ENCODE data around the gene TERB1.

TERB1 gene

GRCh38 chr16:66735891-66736290, 65.5 kb downstream of the TERB1 start:
- Histone ChIP-seq H3K4me3 (ENCODE audit: low read length in 2 of 2) (no peak overlapping the region), H3K9ac (ENCODE audit: low read depth in 1 of 2, low read length in 2 of 2) (no peak overlapping the region), H3K4me1 (ENCODE audit: control insufficient read depth in 2 of 2, insufficient read depth in 2 of 2, low read length in 2 of 2) (peaks cover 15 to 16% of the 10 kb centered on the region in 2 donors), H3K27me3 (ENCODE audit: control insufficient read depth in 2 of 2, insufficient read depth in 2 of 2, low read length in 2 of 2) (no peaks in the 10 kb centered on the region), H3K27ac (ENCODE audit: low read depth in 2 of 2, low read length in 2 of 2) (no peak overlapping the region), H3K36me3 (ENCODE audit: control insufficient read depth in 2 of 2, insufficient read depth in 2 of 2, low read length in 2 of 2) (peaks cover 57 to 72% of the 10 kb centered on the region in 2 donors), H3K9me3 (ENCODE audit: control insufficient read depth in 2 of 2, low read length in 2 of 2) (no peaks in the 10 kb centered on the region)

- peaks cover 66 to 85% of the 10 kb centered on the region in 2 donors for H3K36me3 ChIP-seq (ENCODE audit: control insufficient read depth in 2 of 2, insufficient read depth in 2 of 2, low read length in 2 of 2)
Measured at GRCh38 chr16:66731101-66731500, 70.3 kb downstream of the TERB1 start.

GRCh38 chr16:66728804-66729203, 72.6 kb downstream of the TERB1 start:
- no peaks in the 10 kb centered on the region for H3K4me1 ChIP-seq (ENCODE audit: control insufficient read depth in 2 of 2, insufficient read depth in 2 of 2, low read length in 2 of 2)
- no peaks in the 10 kb centered on the region for H3K27me3 ChIP-seq (ENCODE audit: control insufficient read depth in 2 of 2, insufficient read depth in 2 of 2, low read length in 2 of 2)
- H3K9ac ChIP-seq (ENCODE audit: low read depth in 1 of 2, low read length in 2 of 2): no peak overlapping the region
- H3K36me3 ChIP-seq (ENCODE audit: control insufficient read depth in 2 of 2, insufficient read depth in 2 of 2, low read length in 2 of 2): peaks cover 71 to 89% of the 10 kb centered on the region in 2 donors
- H3K27ac ChIP-seq (ENCODE audit: low read depth in 2 of 2, low read length in 2 of 2): no peak overlapping the region
- H3K9me3 ChIP-seq (ENCODE audit: control insufficient read depth in 2 of 2, low read length in 2 of 2): no peaks in the 10 kb centered on the region
- H3K4me3 ChIP-seq (ENCODE audit: low read length in 2 of 2): no peak overlapping the region

More at GRCh38 chr16:66731101-66731500, 70.3 kb downstream of the TERB1 start:
- no peaks in the 10 kb centered on the region for H3K9me3 ChIP-seq (ENCODE audit: control insufficient read depth in 2 of 2, low read length in 2 of 2)
- no peaks in the 10 kb centered on the region for H3K27me3 ChIP-seq (ENCODE audit: control insufficient read depth in 2 of 2, insufficient read depth in 2 of 2, low read length in 2 of 2)
- H3K4me3 ChIP-seq (ENCODE audit: low read length in 2 of 2): no peak overlapping the region
- no peak overlapping the region for H3K9ac ChIP-seq (ENCODE audit: low read depth in 1 of 2, low read length in 2 of 2)
- H3K27ac ChIP-seq (ENCODE audit: low read depth in 2 of 2, low read length in 2 of 2): no peak overlapping the region
- no peaks in the 10 kb centered on the region for H3K4me1 ChIP-seq (ENCODE audit: control insufficient read depth in 2 of 2, insufficient read depth in 2 of 2, low read length in 2 of 2)

GRCh38 chr16:66728117-66728787, 73.1 kb downstream of the TERB1 start:
- Histone ChIP-seq H3K4me3 (ENCODE audit: low read length in 2 of 2) (no peak overlapping the region), H3K9me3 (ENCODE audit: control insufficient read depth in 2 of 2, low read length in 2 of 2) (no peaks in the 10 kb centered on the region), H3K27ac (ENCODE audit: low read depth in 2 of 2, low read length in 2 of 2) (no peak overlapping the region), H3K4me1 (ENCODE audit: control insufficient read depth in 2 of 2, insufficient read depth in 2 of 2, low read length in 2 of 2) (no peaks in the 10 kb centered on the region), H3K36me3 (ENCODE audit: control insufficient read depth in 2 of 2, insufficient read depth in 2 of 2, low read length in 2 of 2) (peaks cover 71 to 89% of the 10 kb centered on the region in 2 donors), H3K27me3 (ENCODE audit: control insufficient read depth in 2 of 2, insufficient read depth in 2 of 2, low read length in 2 of 2) (no peaks in the 10 kb centered on the region), H3K9ac (ENCODE audit: low read depth in 1 of 2, low read length in 2 of 2) (no peak overlapping the region)

- peaks cover 0 to 4% of the 10 kb centered on the region in 2 donors for H3K4me1 ChIP-seq (ENCODE audit: control insufficient read depth in 2 of 2, insufficient read depth in 2 of 2, low read length in 2 of 2)
- no peaks in the 10 kb centered on the region for H3K27me3 ChIP-seq (ENCODE audit: control insufficient read depth in 2 of 2, insufficient read depth in 2 of 2, low read length in 2 of 2)
- peaks cover 31 to 36% of the 10 kb centered on the region in 2 donors for H3K36me3 ChIP-seq (ENCODE audit: control insufficient read depth in 2 of 2, insufficient read depth in 2 of 2, low read length in 2 of 2)
- no peaks in the 10 kb centered on the region for H3K9me3 ChIP-seq (ENCODE audit: control insufficient read depth in 2 of 2, low read length in 2 of 2)
- no peak overlapping the region for H3K9ac ChIP-seq (ENCODE audit: low read depth in 1 of 2, low read length in 2 of 2)
- H3K4me3 ChIP-seq (ENCODE audit: low read length in 2 of 2): no peak overlapping the region
- no peak overlapping the region for H3K27ac ChIP-seq (ENCODE audit: low read depth in 2 of 2, low read length in 2 of 2)
Measured at GRCh38 chr16:66720766-66721165, 80.6 kb downstream of the TERB1 start.

- no peak overlapping the region for H3K9ac ChIP-seq (ENCODE audit: low read depth in 1 of 2, low read length in 2 of 2)
- peaks cover 3 to 16% of the 10 kb centered on the region in 2 donors for H3K4me1 ChIP-seq (ENCODE audit: control insufficient read depth in 2 of 2, insufficient read depth in 2 of 2, low read length in 2 of 2)
- H3K27ac ChIP-seq (ENCODE audit: low read depth in 2 of 2, low read length in 2 of 2): no peak overlapping the region
- H3K27me3 ChIP-seq (ENCODE audit: control insufficient read depth in 2 of 2, insufficient read depth in 2 of 2, low read length in 2 of 2): no peaks in the 10 kb centered on the region
- no peak overlapping the region for H3K4me3 ChIP-seq (ENCODE audit: low read length in 2 of 2)
- no peaks in the 10 kb centered on the region for H3K9me3 ChIP-seq (ENCODE audit: control insufficient read depth in 2 of 2, low read length in 2 of 2)
- H3K36me3 ChIP-seq (ENCODE audit: control insufficient read depth in 2 of 2, insufficient read depth in 2 of 2, low read length in 2 of 2): peaks cover 21% of the 10 kb centered on the region in 2 donors
Measured at GRCh38 chr16:66719246-66719645, 82.1 kb downstream of the TERB1 start.

GRCh38 chr16:66717776-66718175, 83.6 kb downstream of the TERB1 start:
- Histone ChIP-seq H3K9me3 (ENCODE audit: control insufficient read depth in 2 of 2, low read length in 2 of 2) (no peaks in the 10 kb centered on the region), H3K4me3 (ENCODE audit: low read length in 2 of 2) (no peak overlapping the region), H3K4me1 (ENCODE audit: control insufficient read depth in 2 of 2, insufficient read depth in 2 of 2, low read length in 2 of 2) (peaks cover 6 to 16% of the 10 kb centered on the region in 2 donors), H3K27ac (ENCODE audit: low read depth in 2 of 2, low read length in 2 of 2) (no peak overlapping the region), H3K27me3 (ENCODE audit: control insufficient read depth in 2 of 2, insufficient read depth in 2 of 2, low read length in 2 of 2) (no peaks in the 10 kb centered on the region), H3K36me3 (ENCODE audit: control insufficient read depth in 2 of 2, insufficient read depth in 2 of 2, low read length in 2 of 2) (peaks cover 6 to 7% of the 10 kb centered on the region in 2 donors), H3K9ac (ENCODE audit: low read depth in 1 of 2, low read length in 2 of 2) (no peak overlapping the region)

GRCh38 chr16:66717112-66717675, 84.2 kb downstream of the TERB1 start:
- Histone ChIP-seq H3K9ac (ENCODE audit: low read depth in 1 of 2, low read length in 2 of 2) (no peak overlapping the region), H3K36me3 (ENCODE audit: control insufficient read depth in 2 of 2, insufficient read depth in 2 of 2, low read length in 2 of 2) (peaks cover 3% of the 10 kb centered on the region in 2 donors), H3K4me3 (ENCODE audit: low read length in 2 of 2) (no peak overlapping the region), H3K27ac (ENCODE audit: low read depth in 2 of 2, low read length in 2 of 2) (no peak overlapping the region), H3K4me1 (ENCODE audit: control insufficient read depth in 2 of 2, insufficient read depth in 2 of 2, low read length in 2 of 2) (peaks cover 6 to 16% of the 10 kb centered on the region in 2 donors), H3K9me3 (ENCODE audit: control insufficient read depth in 2 of 2, low read length in 2 of 2) (no peaks in the 10 kb centered on the region), H3K27me3 (ENCODE audit: control insufficient read depth in 2 of 2, insufficient read depth in 2 of 2, low read length in 2 of 2) (no peaks in the 10 kb centered on the region)

- peak overlapping the region in 1 of 2 donors; percentile 26 for H3K9ac ChIP-seq (ENCODE audit: low read depth in 1 of 2, low read length in 2 of 2)
- peak overlapping the region; percentile 49 to 75 for H3K27ac ChIP-seq (ENCODE audit: low read depth in 2 of 2, low read length in 2 of 2)
- H3K4me3 ChIP-seq (ENCODE audit: low read length in 2 of 2): peak overlapping the region in 1 of 2 donors; percentile 0
- peaks cover 6 to 16% of the 10 kb centered on the region in 2 donors for H3K4me1 ChIP-seq (ENCODE audit: control insufficient read depth in 2 of 2, insufficient read depth in 2 of 2, low read length in 2 of 2)
- peaks cover 0 to 3% of the 10 kb centered on the region in 2 donors for H3K36me3 ChIP-seq (ENCODE audit: control insufficient read depth in 2 of 2, insufficient read depth in 2 of 2, low read length in 2 of 2)
- H3K27me3 ChIP-seq (ENCODE audit: control insufficient read depth in 2 of 2, insufficient read depth in 2 of 2, low read length in 2 of 2): no peaks in the 10 kb centered on the region
- no peaks in the 10 kb centered on the region for H3K9me3 ChIP-seq (ENCODE audit: control insufficient read depth in 2 of 2, low read length in 2 of 2)
Measured at GRCh38 chr16:66714654-66715307, 86.6 kb downstream of the TERB1 start.

GRCh38 chr16:66714062-66714461, 87.3 kb downstream of the TERB1 start:
- H3K4me3 ChIP-seq (ENCODE audit: low read length in 2 of 2): no peak overlapping the region
- H3K9me3 ChIP-seq (ENCODE audit: control insufficient read depth in 2 of 2, low read length in 2 of 2): no peaks in the 10 kb centered on the region
- H3K27ac ChIP-seq (ENCODE audit: low read depth in 2 of 2, low read length in 2 of 2): peak overlapping the region; percentile 49 to 75
- H3K9ac ChIP-seq (ENCODE audit: low read depth in 1 of 2, low read length in 2 of 2): no peak overlapping the region
- peaks cover 0 to 3% of the 10 kb centered on the region in 2 donors for H3K36me3 ChIP-seq (ENCODE audit: control insufficient read depth in 2 of 2, insufficient read depth in 2 of 2, low read length in 2 of 2)
- no peaks in the 10 kb centered on the region for H3K27me3 ChIP-seq (ENCODE audit: control insufficient read depth in 2 of 2, insufficient read depth in 2 of 2, low read length in 2 of 2)
- peaks cover 6 to 16% of the 10 kb centered on the region in 2 donors for H3K4me1 ChIP-seq (ENCODE audit: control insufficient read depth in 2 of 2, insufficient read depth in 2 of 2, low read length in 2 of 2)
